ENCODE results near the gene SNCAIP. TPM values are rescaled to one million over a fixed set of nuclear protein-coding genes. Genes with fewer than 3 reads are reported as not detected.

The SNCAIP gene
- under 0.01 and 0.66 TPM in 2 replicates for total RNA-seq

DNA sequence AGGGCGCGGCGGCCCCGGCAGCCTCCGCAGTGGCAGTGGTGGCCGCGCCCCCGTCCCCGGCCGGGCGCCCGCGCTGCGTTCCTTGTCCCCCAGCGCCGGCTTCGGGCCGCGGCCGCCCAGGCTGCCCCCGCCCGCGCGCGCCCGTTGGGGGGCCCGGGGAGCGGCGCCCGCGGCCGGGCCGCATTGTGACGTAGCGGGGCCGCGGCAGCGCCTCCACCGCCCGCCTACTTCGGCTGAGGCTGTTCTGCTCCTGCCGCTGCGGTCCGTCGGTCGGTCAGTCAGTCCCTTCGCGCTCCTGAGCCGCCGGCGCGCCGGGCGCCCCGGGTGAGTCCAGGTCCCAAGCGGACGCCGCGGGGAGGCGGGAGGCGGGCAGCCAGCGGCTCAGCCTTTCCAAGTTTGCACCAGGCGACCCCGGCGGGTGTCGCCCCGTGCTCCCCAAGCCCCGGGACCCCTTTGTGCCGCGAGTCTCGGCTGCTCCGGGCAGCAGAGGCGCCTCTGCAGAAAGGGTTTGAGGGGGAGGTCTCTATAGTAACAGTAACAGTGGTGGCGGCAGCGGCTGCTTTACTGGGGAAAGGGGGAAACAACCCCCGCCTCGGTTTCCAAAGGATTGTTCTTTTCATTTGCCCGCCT is at the start of gene SNCAIP:
Gene SNCAIP, plus strand, starts transcription at position 277 of the 630 bp plus-strand sequence. CDS start 78,898 bp downstream, outside the sequence.

Other genes starting within 250 kb of the SNCAIP start
- 53.8 and 66.2 TPM in 2 replicates for gene LOX, start 234.0 kb upstream of the SNCAIP start, total RNA-seq
- 0.33 TPM in 1 of 2 replicates, not detected in the other for gene ZNF474, start 182.7 kb upstream of the SNCAIP start, total RNA-seq